ENCODE results near the gene ANO2. TPM values are rescaled to one million over a fixed set of nuclear protein-coding genes. Genes with fewer than 3 reads are reported as not detected.

The ANO2 gene
- total RNA-seq, 1 donor from 2014 or later: 2.6 TPM

GRCh38 chr12:5985471-5985870 is 40.4 kb upstream of the ANO2 start:
- TF ChIP-seq CTCF (conservative IDR thresholded peaks at IDR 0.05): no peak
- H3K4me3 Mint-ChIP-seq: no peak overlapping the region
- H3K27ac Mint-ChIP-seq: no peak overlapping the region
- H3K9me3 Mint-ChIP-seq: no peaks in the 10 kb centered on the region
- H3K36me3 Mint-ChIP-seq: no peaks in the 10 kb centered on the region
- peaks cover 8% of the 10 kb centered on the region for H3K27me3 Mint-ChIP-seq
- DNase-seq (ENCODE audit: extremely low spot score, unreplicated experiment): no peak
- H3K4me1 Mint-ChIP-seq (ENCODE audit: unreplicated experiment): peaks cover 4% of the 10 kb centered on the region

GRCh38 chr12:5984873-5985272 is 39.8 kb upstream of the ANO2 start:
- Mint-ChIP-seq H3K4me1 (ENCODE audit: unreplicated experiment) (peaks cover 4% of the 10 kb centered on the region), H3K9me3 (no peaks in the 10 kb centered on the region), H3K4me3 (no peak overlapping the region), H3K36me3 (no peaks in the 10 kb centered on the region), H3K27ac (no peak overlapping the region), H3K27me3 (peaks cover 8% of the 10 kb centered on the region)
- DNase-seq (ENCODE audit: extremely low spot score, unreplicated experiment): no peak
- TF ChIP-seq CTCF (conservative IDR thresholded peaks at IDR 0.05): no peak

GRCh38 chr12:5982106-5982505 is 37.0 kb upstream of the ANO2 start:
- no peaks in the 10 kb centered on the region for H3K9me3 Mint-ChIP-seq
- peaks cover 5% of the 10 kb centered on the region for H3K27me3 Mint-ChIP-seq
- no peaks in the 10 kb centered on the region for H3K4me1 Mint-ChIP-seq (ENCODE audit: unreplicated experiment)
- DNase-seq (ENCODE audit: extremely low spot score, unreplicated experiment): no peak
- TF ChIP-seq CTCF (conservative IDR thresholded peaks at IDR 0.05): no peak
- H3K36me3 Mint-ChIP-seq: peaks cover 2% of the 10 kb centered on the region
- H3K27ac Mint-ChIP-seq: no peak overlapping the region
- H3K4me3 Mint-ChIP-seq: no peak overlapping the region

- H3K27me3 Mint-ChIP-seq: peaks cover 38% of the 10 kb centered on the region
- no peak for TF ChIP-seq CTCF (conservative IDR thresholded peaks at IDR 0.05)
- DNase-seq (ENCODE audit: extremely low spot score, unreplicated experiment): no peak
- no peak overlapping the region for H3K27ac Mint-ChIP-seq
- peaks cover 3% of the 10 kb centered on the region for H3K36me3 Mint-ChIP-seq
- H3K4me1 Mint-ChIP-seq (ENCODE audit: unreplicated experiment): no peaks in the 10 kb centered on the region
- H3K4me3 Mint-ChIP-seq: no peak overlapping the region
- H3K9me3 Mint-ChIP-seq: no peaks in the 10 kb centered on the region
These were observed 32.5 kb upstream of the ANO2 start for GRCh38 chr12:5977556-5977955.

- Mint-ChIP-seq H3K36me3 (peaks cover 3% of the 10 kb centered on the region), H3K4me1 (ENCODE audit: unreplicated experiment) (no peaks in the 10 kb centered on the region), H3K4me3 (no peak overlapping the region), H3K27ac (no peak overlapping the region), H3K9me3 (no peaks in the 10 kb centered on the region), H3K27me3 (peaks cover 45% of the 10 kb centered on the region)
- TF ChIP-seq CTCF (conservative IDR thresholded peaks at IDR 0.05): no peak
- no peak for DNase-seq (ENCODE audit: extremely low spot score, unreplicated experiment)
These were observed 31.7 kb upstream of the ANO2 start for GRCh38 chr12:5976711-5977110.

- no peak for TF ChIP-seq CTCF (conservative IDR thresholded peaks at IDR 0.05)
- no peak overlapping the region for H3K27ac Mint-ChIP-seq
- H3K9me3 Mint-ChIP-seq: no peaks in the 10 kb centered on the region
- no peak overlapping the region for H3K4me3 Mint-ChIP-seq
- DNase-seq (ENCODE audit: extremely low spot score, unreplicated experiment): no peak
- peaks cover 48% of the 10 kb centered on the region for H3K27me3 Mint-ChIP-seq
- no peaks in the 10 kb centered on the region for H3K4me1 Mint-ChIP-seq (ENCODE audit: unreplicated experiment)
- peaks cover 3% of the 10 kb centered on the region for H3K36me3 Mint-ChIP-seq
These were observed 31.1 kb upstream of the ANO2 start for GRCh38 chr12:5976196-5976595.

Data from type B pancreatic cell (in vitro differentiated cells).